HG02938 (cell line): ENCODE results near the gene MLF2.
"Not testable (repeated sequence)": the region's sequence is repeated elsewhere in the genome, so short reads cannot be mapped to it uniquely, and the experiment has no call there.

ENCODE experiments used
- ATAC-seq: cut with Tn5 transposase; IDR thresholded peaks from one replicate; pipeline ENCODE4 v1.9.1; 2021; ENCODE audit warnings: mild to moderate bottlenecking, moderate library complexity; ENCODE audit not compliant: unreplicated experiment

Gene MLF2

DNA sequence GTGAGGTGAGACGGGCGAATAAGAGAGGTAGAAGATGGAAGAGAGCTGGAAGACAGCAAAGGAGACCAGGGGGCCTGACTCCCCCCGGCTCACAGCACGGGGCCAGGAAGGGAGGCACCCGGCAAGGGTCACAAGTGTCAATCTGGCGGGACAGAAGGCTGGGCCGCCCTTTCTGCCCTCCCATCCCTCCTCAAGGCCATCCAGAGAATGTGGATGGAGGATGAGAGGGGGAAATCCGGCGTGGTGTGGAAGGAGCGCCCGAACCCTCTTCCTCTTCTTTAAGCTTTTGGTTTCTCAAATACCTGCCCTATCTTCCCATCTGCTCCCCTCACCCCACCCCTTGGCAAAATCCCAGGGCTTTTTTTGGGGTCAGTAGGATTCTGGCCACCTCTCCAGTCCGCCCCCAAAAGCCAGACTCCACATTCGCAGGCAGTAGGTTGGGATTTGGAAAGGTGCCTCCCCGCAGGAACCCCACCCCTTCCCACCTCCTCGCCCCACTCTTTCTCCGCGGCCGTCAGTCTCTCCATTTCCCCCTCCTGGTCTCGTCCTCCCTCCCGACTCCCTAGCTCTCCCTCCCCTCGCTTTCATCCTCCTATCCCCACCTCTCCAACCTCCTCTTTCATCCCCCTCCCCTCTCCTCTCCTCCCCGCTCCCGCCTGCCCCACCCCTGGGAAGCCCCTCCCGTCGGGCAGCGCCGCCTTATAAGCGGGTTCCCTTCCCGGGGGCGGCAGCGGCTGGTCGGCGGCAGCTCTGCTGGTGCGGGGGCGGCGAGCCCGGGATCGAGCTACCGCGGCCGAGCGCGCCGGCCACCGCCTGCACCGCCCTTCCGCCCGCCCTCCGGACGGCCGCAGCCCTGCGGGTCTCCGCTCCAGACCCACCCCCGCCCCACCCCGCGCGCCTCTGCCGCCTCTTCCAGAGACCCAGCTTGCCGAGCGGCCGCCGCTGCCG lies 13.0 kb upstream of the MLF2 start, which contains the start of gene PTMS:
TSS of gene PTMS (plus strand) at position 730 of the 948 bp plus-strand sequence. CDS start 343 bp downstream, outside the sequence.
- ATAC-seq = peak; percentile 6

- ATAC-seq = no peak
Measured at GRCh38 chr12:6765048-6765633, 12.2 kb upstream of the MLF2 start.

GRCh38 chr12:6764011-6764828 lies 11.3 kb upstream of the MLF2 start:
- ATAC-seq = peak; percentile 86

- no peak for ATAC-seq
Measured at GRCh38 chr12:6763380-6763779, 10.4 kb upstream of the MLF2 start.

GRCh38 chr12:6759741-6760140 lies 6.8 kb upstream of the MLF2 start:
- no peak for ATAC-seq

- no peak for ATAC-seq
Measured at GRCh38 chr12:6758506-6759095, 5.7 kb upstream of the MLF2 start.

DNA sequence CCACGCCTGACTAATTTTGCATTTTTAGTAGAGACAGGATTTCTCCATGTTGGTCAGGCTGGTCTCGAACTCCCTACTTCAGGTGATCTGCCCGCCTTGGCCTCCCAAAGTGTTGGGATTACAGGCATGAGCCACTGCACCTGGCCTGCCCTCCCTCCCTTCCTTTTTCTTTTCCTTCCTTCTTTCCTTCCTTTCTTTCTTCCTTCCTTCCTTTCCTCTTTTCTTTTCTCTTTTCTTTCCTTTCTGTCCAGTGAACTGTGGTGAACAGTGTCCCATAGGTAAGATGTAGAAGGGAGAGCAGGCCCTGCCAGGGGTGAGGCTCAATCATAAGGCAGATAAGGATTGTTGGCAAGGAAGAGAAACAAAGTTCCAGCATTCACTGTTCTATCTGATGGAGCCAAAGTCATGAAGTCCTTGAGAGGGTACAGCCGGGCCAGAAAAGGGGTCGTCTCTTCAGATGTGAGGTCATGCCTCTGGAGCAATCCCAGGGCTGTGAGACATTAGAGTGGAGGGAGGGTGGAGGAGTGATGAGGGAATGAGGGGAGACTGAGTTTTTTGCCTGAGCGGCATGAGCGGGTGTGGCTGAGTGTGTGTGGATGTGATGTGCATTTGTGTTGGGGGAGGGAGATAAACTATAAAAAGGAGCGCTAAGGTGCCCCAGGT lies 4.2 kb upstream of the MLF2 start:
- ATAC-seq = no peak

- no peak for ATAC-seq
Measured at GRCh38 chr12:6754411-6754810, 1.5 kb upstream of the MLF2 start.

DNA sequence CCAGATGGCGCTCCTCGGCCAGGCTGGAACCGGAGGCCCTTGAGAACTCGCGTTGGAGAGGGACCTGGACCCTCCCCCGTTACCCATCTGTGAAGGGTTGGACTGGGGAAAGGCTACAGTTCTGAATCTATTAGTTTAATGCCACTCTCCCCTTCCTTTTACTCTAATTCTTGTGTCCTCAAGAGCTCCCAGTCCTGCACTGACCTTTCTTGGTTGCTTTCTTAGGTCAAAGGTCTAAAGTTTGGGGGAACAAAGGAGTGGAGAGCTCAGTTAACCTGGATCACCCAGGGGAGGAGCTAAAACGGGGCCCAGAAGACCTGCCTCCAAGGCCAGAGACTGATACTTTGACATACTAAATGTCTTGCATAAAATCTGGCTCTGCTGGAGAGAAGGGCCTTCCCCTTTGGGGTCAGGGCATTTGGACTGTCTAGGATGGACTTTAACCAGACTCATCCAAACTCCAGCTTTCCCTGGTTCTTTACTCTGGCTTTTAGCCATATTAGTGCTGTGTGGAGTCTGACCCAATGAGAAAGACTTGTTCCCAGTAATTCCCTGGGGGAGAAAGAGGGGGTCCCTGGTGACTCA lies 923 bp upstream of the MLF2 start:
- no peak for ATAC-seq

DNA sequence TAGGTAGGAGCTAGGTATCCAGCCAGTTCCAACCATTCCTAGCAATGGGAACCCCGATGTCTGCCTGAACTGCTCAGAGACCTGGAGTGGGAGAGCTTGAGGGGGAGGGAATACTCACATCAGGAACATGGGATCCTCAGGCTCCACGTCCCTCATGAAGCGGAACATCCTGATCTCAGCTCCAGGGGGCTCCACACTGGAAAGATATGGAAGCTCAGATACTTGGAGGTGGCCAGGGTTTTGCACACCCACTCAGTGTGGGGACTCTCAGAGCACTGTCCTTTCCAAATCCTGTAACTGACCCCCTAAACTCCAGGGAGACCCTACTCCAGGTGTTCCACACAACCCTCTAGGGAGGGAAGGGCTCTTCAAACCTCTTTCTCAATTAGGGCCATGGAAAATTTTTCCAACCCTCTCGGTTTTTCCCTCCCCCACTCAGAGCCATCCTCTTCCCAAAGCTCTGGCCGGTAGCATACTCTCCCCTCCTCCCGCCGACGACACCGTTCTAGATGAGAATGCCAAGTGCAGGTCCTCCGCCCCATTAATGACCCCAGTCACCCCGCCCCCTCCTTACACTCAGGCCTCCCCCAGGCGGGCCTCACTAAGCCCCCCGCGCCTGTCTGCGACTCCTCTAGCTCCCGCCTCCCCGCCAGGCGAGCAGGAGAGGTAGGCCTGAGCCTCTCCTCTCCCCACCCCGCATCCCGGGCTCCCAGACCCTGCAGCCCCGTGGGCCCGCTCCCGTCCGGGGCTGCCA lies 597 bp downstream of the MLF2 start:
- no peak for ATAC-seq

- ATAC-seq = no peak
Measured at GRCh38 chr12:6751767-6752166, 1.2 kb downstream of the MLF2 start.

DNA sequence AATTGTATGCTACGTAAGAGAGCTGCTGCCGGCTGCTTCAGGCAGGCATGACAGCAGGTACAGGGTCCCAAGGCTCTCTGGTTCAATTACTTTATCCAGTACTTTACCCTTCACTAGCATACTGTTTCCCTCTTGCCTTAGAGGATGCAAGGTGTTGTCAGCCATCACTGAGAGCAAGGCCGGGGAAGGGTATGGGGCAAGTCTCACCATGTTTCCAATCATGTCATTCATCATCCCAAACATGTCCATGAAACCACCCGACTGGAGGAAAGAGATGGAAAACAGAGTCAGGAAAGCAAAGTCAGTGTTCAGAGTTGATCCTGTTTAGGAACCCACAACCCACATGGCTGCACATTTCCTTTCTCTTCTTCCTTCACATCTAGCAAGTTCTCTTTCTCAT lies 2.4 kb downstream of the MLF2 start:
- no peak for ATAC-seq

- ATAC-seq = no peak
Measured at GRCh38 chr12:6748761-6749160, 4.2 kb downstream of the MLF2 start.

- no peak for ATAC-seq
Measured at GRCh38 chr12:6747216-6747615, 5.7 kb downstream of the MLF2 start.

GRCh38 chr12:6745741-6746525 lies 7.0 kb downstream of the MLF2 start:
- ATAC-seq = no peak

GRCh38 chr12:6743300-6743699 lies 9.6 kb downstream of the MLF2 start:
- ATAC-seq = not testable (repeated sequence)

DNA sequence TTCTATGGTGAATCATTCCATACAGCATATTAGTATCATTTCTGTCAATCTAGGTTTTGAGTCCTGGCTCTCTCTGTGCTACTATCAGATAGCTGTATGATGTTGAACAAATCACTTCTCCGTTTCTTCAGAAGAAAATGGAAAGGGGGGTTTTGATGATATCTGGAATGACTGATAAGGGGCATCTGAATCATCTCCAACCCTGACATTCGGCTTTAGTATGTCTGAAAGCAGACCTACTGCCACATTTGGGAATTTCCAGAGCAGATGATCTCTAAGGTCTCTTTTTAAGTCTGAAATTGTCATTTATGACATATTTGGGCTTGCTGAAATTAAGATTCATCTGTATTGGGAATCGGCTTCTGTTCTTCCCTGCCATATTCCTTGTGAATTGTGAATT lies 10.1 kb downstream of the MLF2 start:
- no peak for ATAC-seq

GRCh38 chr12:6742080-6742479 lies 10.9 kb downstream of the MLF2 start:
- ATAC-seq = not testable (repeated sequence)

- ATAC-seq = no peak
Measured at GRCh38 chr12:6736754-6737153, 16.2 kb downstream of the MLF2 start.
